ENCODE results near the gene EIF3C. TPM values are rescaled to one million over a fixed set of nuclear protein-coding genes. Genes with fewer than 3 reads are reported as not detected.

EIF3C gene
- total RNA-seq, 1 donor from 2014 or later, result 1,266 TPM

Other genes with a start within 250 kb of the EIF3C start
- not detected in 2 replicates for gene NPIPB7, start 239.1 kb upstream of the EIF3C start, total RNA-seq
- gene CLN3, start 219.4 kb upstream of the EIF3C start, total RNA-seq, result 26.1 and 27.7 TPM in 2 replicates
- 4.0 and 4.1 TPM in 2 replicates for gene APOBR, start 216.8 kb upstream of the EIF3C start, total RNA-seq
- gene IL27, start 204.6 kb upstream of the EIF3C start, total RNA-seq, result not detected in 2 replicates
- gene NUPR1, start 172.5 kb upstream of the EIF3C start, total RNA-seq, result not detected in 2 replicates
- 33.6 and 42.5 TPM in 2 replicates for gene SGF29, start 157.5 kb upstream of the EIF3C start, total RNA-seq
- gene SULT1A2, start 114.4 kb upstream of the EIF3C start, total RNA-seq, result 0.23 and 0.52 TPM in 2 replicates
- gene SULT1A1, start 101.4 kb upstream of the EIF3C start, total RNA-seq, result 9.4 and 12.1 TPM in 2 replicates
- gene NPIPB8, start 73.4 kb upstream of the EIF3C start, total RNA-seq, result 1.3 and 2.4 TPM in 2 replicates
- 3.1 and 3.6 TPM in 2 replicates for gene NPIPB9, start 40.3 kb downstream of the EIF3C start, total RNA-seq
- gene ATXN2L, start 111.5 kb downstream of the EIF3C start, total RNA-seq, result 299 and 321 TPM in 2 replicates
- 276 and 279 TPM in 2 replicates for gene TUFM, start 134.9 kb downstream of the EIF3C start, total RNA-seq
- gene SH2B1, start 152.4 kb downstream of the EIF3C start, total RNA-seq, result 49.7 and 51.7 TPM in 2 replicates
- 1.8 and 2.4 TPM in 2 replicates for gene ATP2A1, start 167.0 kb downstream of the EIF3C start, total RNA-seq
- 20.5 and 23.7 TPM in 2 replicates for gene RABEP2, start 213.8 kb downstream of the EIF3C start, total RNA-seq
- gene CD19, start 220.5 kb downstream of the EIF3C start, total RNA-seq, result not detected in 2 replicates
- gene NFATC2IP, start 239.5 kb downstream of the EIF3C start, total RNA-seq, result 108 and 112 TPM in 2 replicates

Data from activated CD4-positive, alpha-beta T cell treated with anti-CD3 and anti-CD28 coated beads, Interleukin-2, amount 10 ng/mL, durations not matched to agents 24 days and 14 days (primary cell).